HepG2 (cell line): ENCODE measurements around the gene TASOR2. TPM values are rescaled to one million over a fixed set of nuclear protein-coding genes. Genes with fewer than 3 reads are reported as not detected.
A peak's percentile ranks its signal among the peaks of the same experiment; 100 is the strongest.

Experiments
- BCL3 ChIP-seq: sonication (generic); formaldehyde crosslinking; IDR thresholded peaks from 2 replicates; pipeline ENCODE4 v1.5.1; 2020; ENCODE audit warnings: mild to moderate bottlenecking, missing genetic modification reagents, moderate library complexity
- ISL2 ChIP-seq: sonication (generic); formaldehyde crosslinking; IDR thresholded peaks from 2 replicates; pipeline ENCODE4 v1.5.0; 2020; ENCODE audit warnings: missing genetic modification reagents
- KMT2B ChIP-seq: IDR thresholded peaks from 2 replicates; pipeline ENCODE4 v1.6.1; 2016; ENCODE audit warnings: missing genetic modification reagents, missing compliant biosample characterization
- MATR3 ChIP-seq: sonication (generic); formaldehyde crosslinking; IDR thresholded peaks from 2 replicates; pipeline ENCODE4 v1.4.0; 2020; ENCODE audit warnings: missing genetic modification reagents
- NONO ChIP-seq, 2 experiments: fragments of 450-650 bp in 1 of 2; sonication (generic) in 1 of 2; formaldehyde crosslinking in 1 of 2; IDR thresholded peaks in 1 of 2; conservative IDR thresholded peaks in 1 of 2; 2 replicates each; pipeline versions ENCODE4 v1.6.1 to v1.8.0; 2017 to 2022; ENCODE audit warnings: mild to moderate bottlenecking in 1 of 2, missing genetic modification reagents in 1 of 2, moderate library complexity in 1 of 2
- PBX2 ChIP-seq: IDR thresholded peaks from 2 replicates; pipeline ENCODE4 v1.6.1; 2016; ENCODE audit warnings: control low read depth
- SP2 ChIP-seq: sonication (generic); formaldehyde crosslinking; IDR thresholded peaks from 2 replicates; pipeline ENCODE4 v1.5.1; 2020; ENCODE audit warnings: mild to moderate bottlenecking, missing genetic modification reagents
- ZC3H13 ChIP-seq: sonication (generic); formaldehyde crosslinking; IDR thresholded peaks from 2 replicates; pipeline ENCODE4 v1.8.1; 2023; ENCODE audit warnings: mild to moderate bottlenecking, missing genetic modification reagents, moderate library complexity
- ZNF407 ChIP-seq: sonication (generic); formaldehyde crosslinking; IDR thresholded peaks from one replicate; pipeline ENCODE4 v1.5.1; 2020; ENCODE audit warnings: mild to moderate bottlenecking, missing genetic modification reagents; ENCODE audit errors: not compliant biosample characterization
- ZNF580 ChIP-seq: IDR thresholded peaks from 2 replicates; pipeline ENCODE4 v1.6.1; 2016; ENCODE audit warnings: low read depth, borderline replicate concordance
- ZNF75D ChIP-seq: sonication (generic); formaldehyde crosslinking; IDR thresholded peaks from 2 replicates; pipeline ENCODE4 v1.8.1; 2023; ENCODE audit warnings: missing genetic modification reagents, mild to moderate bottlenecking, borderline replicate concordance
- polyA plus RNA-seq, 8 experiments: library from polyadenylated mRNA; depleted of rRNA in 3 of 8; stranded (reverse) in 7 of 8; unstranded in 1 of 8; fragments of >200 nt; fragmentation: Illumina TruSeq in 4 of 8; extraction: Trizol in 4 of 8; gene quantifications; 2 replicates each; pipeline versions ENCODE4 v1.2.1 to v1.2.3, GENCODE V29; 2011 to 2016; ENCODE audit warnings: low read depth in 4 of 8, missing spikeins in 1 of 8, mixed read lengths in 1 of 8; ENCODE audit not compliant: insufficient read depth in 1 of 8
- total RNA-seq, 5 experiments: library from RNA; depleted of rRNA; stranded (reverse); fragments of >200 nt; fragmentation: Illumina TruSeq; extraction: Trizol; gene quantifications; 2 replicates each; pipeline ENCODE4 v1.2.3, GENCODE V29; 2016; ENCODE audit warnings: low read depth in 1 of 5
- TF ChIP-seq, protein P1 (sequence below): sonication (generic); formaldehyde crosslinking; conservative IDR thresholded peaks from 2 replicates; pipeline ENCODE4 v1.8.0; 2022; ENCODE audit warnings: missing genetic modification reagents

TASOR2 gene
- total and polyA plus RNA-seq, 2 of the 13 experiments (the other 11 are each of a cell fraction or from before 2014, with no cell fraction given): 24.2 to 55.3 TPM

GRCh38 chr10:5692461-5693358 is 8.1 kb downstream of the TASOR2 start (continued):
- TF ChIP-seq ZNF75D (CRISPR knock-in tag) (no peak), SP2 (CRISPR knock-in tag) (no peak), MATR3 (CRISPR knock-in tag) (no peak), ZC3H13 (CRISPR knock-in tag) (peak; percentile 89; the same call in 1 of the 2 replicates), ZNF407 (no peak), KMT2B (CRISPR knock-in tag) (peak; percentile 93), ZNF580 (CRISPR knock-in tag) (peak; percentile 85; the same call in 1 of the 2 replicates), ISL2 (CRISPR knock-in tag) (peak; percentile 76), BCL3 (peak; percentile 88), PBX2 (CRISPR knock-in tag) (no peak), NONO (IDR thresholded peaks at IDR 0.05) (no peak), NONO (CRISPR knock-in tag; conservative IDR thresholded peaks at IDR 0.05) (peak; percentile 91)
- TF ChIP-seq, protein P1, sequence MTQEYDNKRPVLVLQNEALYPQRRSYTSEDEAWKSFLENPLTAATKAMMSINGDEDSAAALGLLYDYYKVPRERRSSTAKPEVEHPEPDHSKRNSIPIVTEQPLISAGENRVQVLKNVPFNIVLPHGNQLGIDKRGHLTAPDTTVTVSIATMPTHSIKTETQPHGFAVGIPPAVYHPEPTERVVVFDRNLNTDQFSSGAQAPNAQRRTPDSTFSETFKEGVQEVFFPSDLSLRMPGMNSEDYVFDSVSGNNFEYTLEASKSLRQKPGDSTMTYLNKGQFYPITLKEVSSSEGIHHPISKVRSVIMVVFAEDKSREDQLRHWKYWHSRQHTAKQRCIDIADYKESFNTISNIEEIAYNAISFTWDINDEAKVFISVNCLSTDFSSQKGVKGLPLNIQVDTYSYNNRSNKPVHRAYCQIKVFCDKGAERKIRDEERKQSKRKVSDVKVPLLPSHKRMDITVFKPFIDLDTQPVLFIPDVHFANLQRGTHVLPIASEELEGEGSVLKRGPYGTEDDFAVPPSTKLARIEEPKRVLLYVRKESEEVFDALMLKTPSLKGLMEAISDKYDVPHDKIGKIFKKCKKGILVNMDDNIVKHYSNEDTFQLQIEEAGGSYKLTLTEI: no peak
